ENCODE results near the gene HBS1L.

The HBS1L gene

GRCh38 chr6:135054569-135055498 lies at the start of gene HBS1L:
HBS1L (minus strand) TSS chr6:135054822; CDS start chr6:135054691, 131 bp downstream.
- peak; percentile 99 for DNase-seq (ENCODE audit: low spot score)

- DNase-seq (ENCODE audit: low spot score) = no peak
Observed at GRCh38 chr6:135104199-135104598, 49.6 kb upstream of the HBS1L start.

DNA sequence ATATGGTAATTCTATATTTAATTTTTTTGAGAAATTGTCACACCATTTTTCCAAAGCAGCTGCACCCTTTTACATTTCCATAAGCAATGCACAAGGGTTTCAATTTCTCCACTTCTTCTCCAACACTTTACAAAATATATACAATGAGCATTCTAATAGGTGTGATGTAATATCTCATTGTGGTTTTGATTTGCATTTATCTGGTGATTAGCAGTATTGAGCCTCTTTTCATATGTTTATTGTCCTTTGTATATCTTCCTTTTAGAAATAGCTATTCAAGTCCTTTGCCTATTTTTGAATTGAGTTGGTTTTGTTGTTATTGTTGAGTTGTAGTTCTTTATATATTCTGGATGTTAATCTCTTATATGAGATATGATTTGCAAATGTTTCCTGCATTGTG lies 47.6 kb upstream of the HBS1L start:
- DNase-seq (ENCODE audit: low spot score) = no peak

DNA sequence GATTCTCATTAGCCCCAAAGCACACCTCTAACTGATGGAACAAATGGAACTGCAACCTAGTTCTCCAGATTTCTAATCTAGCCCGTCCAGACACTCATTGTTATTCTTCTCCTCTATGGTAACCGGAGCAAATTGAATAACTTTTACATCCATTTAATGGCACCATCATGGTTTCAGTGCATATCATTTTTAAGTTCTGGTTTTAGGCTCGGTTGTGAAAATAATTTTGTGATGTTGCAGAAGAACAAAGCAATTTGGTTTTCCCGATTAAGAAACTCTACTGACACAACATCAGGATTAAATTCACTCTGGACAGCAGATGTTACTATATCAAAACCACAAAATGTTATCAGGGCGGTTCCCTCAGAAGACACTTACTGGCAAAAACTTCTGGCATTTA lies 42.5 kb upstream of the HBS1L start:
- no peak for DNase-seq (ENCODE audit: low spot score)

DNA sequence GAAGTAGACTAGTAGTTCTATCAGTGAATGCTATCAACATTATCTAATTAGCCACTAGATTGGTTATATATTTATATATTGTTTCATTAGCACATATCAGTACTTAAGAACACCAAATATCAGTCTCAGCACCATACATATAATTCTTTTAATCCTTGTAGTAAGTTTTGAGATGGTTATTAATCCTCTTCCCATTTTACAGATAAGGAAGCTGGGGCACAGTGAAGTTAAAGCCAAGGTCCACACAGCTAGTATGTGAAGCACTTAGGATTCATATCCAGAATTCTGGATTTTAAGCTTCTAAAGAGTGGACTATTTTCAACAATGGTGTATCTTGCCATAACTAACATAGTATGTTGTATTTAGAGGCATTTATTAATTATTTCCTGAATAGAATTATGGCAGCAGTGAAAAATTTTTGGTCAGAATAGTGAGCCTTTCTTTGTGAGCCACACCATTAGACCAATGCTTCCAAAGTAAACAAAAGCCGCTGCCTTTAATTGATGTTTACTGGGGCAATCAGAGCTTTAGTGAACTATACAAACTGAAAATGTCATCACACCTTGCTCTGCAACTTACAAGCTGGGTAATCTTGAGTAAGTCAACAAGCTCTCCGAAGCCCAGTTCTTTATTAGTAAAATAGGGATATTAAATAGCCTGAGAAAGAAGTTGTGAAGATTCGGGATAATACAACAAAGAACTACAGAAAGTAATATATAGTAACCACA lies 41.9 kb upstream of the HBS1L start:
- no peak for DNase-seq (ENCODE audit: low spot score)

DNA sequence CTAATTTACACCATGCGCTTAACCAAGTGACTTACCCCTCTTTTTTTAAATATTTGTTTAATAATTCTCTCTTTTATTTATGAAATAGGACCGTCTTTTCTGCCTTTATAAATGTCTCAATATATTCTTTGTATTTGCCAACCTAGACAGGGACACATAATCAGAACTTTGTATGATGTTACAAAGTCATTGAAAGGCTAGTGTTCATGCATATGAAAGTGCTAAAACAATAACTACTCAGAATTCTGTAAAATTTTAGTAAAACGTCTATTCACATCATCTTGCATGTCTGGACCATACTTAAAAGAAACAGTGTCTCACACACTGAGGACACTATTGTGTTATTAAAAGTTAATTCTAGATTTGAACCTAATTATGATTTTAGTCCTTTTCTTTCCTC lies 41.1 kb upstream of the HBS1L start:
- no peak for DNase-seq (ENCODE audit: low spot score)

GRCh38 chr6:135094403-135094821 lies 39.8 kb upstream of the HBS1L start:
- no peak for DNase-seq (ENCODE audit: low spot score)

GRCh38 chr6:135093578-135093977 lies 39.0 kb upstream of the HBS1L start:
- no peak for DNase-seq (ENCODE audit: low spot score)

DNA sequence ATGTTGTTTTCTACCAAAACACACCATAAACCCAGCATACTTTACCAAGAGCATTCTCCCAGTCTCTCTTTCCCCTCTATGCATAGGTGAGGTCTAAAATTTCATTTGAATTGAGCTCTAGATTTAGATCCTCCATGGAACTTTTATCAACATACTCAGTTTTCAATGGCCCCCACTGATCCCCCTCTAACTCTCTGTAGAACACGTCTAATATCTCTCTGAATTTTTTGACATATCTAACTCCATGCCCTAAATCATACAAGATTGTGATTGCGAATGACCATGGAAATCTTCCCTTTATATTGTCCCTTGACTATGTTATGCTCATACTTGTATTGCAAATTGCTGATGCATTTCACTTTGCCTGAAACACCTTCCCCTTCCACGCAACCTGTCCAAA lies 38.1 kb upstream of the HBS1L start:
- DNase-seq (ENCODE audit: low spot score) = no peak

DNA sequence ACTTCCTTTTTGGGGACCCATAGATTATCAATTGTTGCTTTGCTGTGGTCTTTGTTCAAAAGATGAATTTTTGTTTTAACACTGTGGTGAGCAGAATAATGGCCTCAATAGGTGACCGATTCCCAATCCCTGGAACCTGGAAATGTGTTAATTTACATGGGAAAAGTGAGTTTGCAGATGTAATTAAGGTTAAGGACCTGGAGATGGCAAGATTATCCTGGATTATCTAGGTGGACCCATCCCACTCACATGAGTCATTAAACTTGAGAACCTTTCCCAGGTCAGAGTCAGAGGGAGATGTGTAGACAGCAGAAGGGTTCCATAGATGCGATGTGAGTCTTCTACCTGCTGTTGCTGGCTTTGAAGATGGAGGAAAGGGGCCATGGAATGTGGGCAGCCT lies 36.2 kb upstream of the HBS1L start:
- no peak for DNase-seq (ENCODE audit: low spot score)

GRCh38 chr6:135089901-135090300 lies 35.3 kb upstream of the HBS1L start:
- no peak for DNase-seq (ENCODE audit: low spot score)

DNA sequence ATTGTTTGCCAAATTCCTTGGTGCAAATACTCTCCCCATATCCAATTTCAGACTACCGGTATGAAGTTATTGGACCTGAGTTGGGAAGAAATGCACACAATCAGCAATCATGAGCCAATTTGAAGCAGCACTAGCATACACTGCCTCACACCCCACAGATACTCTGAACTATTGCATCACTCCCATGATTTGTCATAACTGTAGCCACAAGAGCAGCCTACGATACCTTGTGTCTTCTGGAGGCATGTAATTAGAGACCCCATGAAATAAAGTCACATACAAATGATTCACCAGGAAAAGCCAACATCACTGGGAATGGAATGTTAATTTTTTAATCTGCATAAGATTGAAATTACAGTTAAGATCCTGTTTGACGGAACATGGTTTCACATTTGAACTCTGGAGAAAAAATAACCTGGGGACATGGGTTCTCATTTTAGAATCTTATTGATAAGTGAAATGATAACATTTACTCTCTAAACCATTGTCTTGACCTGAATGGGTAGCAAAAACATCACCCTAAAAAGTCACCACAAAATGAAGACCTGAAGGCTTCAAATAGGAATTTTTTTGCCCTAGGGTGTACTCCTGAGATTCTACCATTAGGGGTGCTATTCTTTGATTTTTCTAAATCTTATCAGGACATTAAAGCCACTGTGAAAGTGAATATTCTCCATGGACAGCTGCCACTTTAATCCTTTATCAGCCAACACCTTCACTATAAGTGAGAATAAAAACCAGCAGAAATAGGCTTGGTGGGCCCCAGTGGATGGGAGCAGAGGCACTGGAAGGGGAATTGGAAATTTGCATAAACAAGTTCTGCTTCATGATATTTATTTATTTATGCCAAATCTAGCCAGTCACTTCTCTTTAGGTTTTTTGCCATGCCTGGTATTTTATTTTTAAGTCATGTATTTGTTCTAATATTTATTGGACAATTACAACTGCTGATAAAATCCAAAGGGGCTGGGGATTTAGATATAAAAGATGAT lies 34.5 kb upstream of the HBS1L start:
- DNase-seq (ENCODE audit: low spot score) = peak; percentile 36

- no peak for DNase-seq (ENCODE audit: low spot score)
Observed at GRCh38 chr6:135088281-135088680, 33.7 kb upstream of the HBS1L start.

GRCh38 chr6:135087803-135088202 lies 33.2 kb upstream of the HBS1L start:
- no peak for DNase-seq (ENCODE audit: low spot score)

DNA sequence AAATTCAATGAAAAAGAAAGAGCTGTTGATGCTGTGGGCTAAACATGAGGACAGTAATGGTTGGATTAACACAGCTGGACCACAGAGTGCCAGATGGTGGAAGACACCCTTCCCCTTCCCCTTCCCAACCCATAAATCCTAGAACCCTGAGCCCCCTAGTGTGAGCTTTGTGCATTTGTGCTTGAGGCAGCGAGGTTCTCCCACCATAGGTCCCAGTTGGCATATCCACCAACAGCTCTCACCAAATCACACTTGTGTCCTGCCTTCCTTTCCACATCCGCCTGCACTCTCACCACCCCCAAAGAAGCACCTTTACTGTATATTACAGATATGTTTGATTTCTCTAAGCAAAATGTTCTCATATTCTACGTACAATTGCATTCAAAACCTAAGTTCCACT lies 32.8 kb upstream of the HBS1L start:
- DNase-seq (ENCODE audit: low spot score) = peak; percentile 29

GRCh38 chr6:135086414-135086764 lies 31.8 kb upstream of the HBS1L start:
- DNase-seq (ENCODE audit: low spot score) = no peak

GRCh38 chr6:135085700-135086413 lies 31.2 kb upstream of the HBS1L start:
- DNase-seq (ENCODE audit: low spot score) = no peak

DNA sequence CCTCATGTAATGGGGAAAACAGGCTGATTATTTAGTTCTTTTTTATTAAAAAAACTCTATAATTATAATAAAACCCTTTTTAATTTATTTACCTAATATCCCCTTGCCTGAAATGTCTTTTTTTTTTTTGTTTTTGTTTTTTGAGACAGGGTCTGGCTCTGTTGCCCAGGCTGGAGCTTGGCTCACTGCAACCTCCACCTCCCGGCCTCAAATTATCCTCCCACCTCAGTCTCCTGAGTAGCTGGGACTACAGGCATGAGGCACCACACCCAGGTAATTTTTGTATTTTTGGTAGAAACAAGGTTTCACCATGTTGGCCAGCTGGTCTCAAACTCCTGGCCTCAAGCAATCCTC lies 30.3 kb upstream of the HBS1L start:
- DNase-seq (ENCODE audit: low spot score) = no peak

DNA sequence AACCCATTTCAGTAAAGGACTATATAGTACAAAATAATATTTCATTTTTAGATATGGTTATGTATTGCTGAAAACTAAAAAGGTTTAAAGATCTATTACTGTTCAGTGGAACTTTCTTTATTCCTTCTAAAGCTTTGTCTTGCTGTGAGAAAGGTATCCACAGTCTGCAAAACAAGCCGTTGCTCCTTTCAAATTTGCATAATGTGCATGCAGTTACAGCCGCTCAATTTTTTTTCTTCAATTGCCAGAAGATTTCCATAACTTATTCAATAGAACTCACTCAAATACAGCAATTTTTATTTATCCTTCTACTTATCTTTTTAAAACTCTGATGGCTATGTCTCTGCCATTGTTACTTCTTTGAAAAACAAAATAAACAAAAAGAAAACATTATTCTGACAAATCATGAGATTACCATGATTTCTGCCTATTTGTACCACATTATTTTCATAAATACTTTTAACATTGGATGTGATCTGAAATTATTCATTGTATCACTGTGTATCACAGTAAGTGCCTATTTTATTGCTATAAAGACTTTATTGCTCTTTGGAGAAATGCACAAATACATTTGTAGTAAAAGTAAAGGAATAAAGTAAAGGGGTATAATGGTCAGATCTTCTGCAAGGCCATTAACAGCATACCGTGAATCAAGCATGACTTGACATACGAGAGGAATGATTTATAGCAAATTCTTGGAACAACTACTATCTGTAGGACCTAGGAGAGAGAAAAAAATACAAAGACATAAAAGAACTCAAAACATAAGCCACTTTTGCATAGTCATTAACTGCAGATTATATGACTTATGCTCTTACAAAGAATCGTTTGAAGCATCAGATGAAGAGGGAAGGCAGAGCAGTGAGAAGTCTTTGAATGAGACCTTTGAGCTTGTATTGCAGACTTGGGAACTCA lies 29.6 kb upstream of the HBS1L start:
- no peak for DNase-seq (ENCODE audit: low spot score)

GRCh38 chr6:135081966-135082365 lies 27.3 kb upstream of the HBS1L start:
- no peak for DNase-seq (ENCODE audit: low spot score)

DNA sequence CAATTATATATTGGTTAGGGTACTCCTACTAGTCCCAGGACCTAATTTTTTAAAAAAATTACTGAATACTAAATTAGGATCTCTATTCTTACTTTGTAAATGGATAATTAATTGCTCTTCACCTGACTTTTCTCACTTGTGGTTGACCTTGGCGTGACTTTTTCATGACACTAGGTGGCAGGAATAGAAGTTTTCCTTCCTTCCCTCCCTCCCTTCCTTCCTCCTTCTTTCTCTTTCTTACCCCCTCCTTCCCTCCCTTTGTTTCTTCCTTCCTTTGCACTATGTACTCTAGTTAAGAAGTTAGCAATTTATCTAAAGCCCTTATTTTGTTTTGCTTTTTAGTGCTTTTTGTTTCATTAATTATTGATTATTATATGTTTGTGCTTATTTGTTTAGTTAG lies 20.4 kb upstream of the HBS1L start:
- DNase-seq (ENCODE audit: low spot score) = no peak
